Stimulated activated CD4-positive, alpha-beta T cell treated with anti-CD3 and anti-CD28 coated beads, TNF-alpha, amount 100 ng/mL, for 48 hours (primary cell): ENCODE results near the gene ATP8A2.

Source experiments
- DNase-seq, 3 donors: peaks; one replicate each; pipeline ENCODE4 v3.0.0-alpha.2; 2020; ENCODE audit warnings: low read depth in 3 of 3

The ATP8A2 gene

GRCh38 chr13:25965596-25965995 lies 593.8 kb downstream of the ATP8A2 start:
- DNase-seq, result no peak

- no peak for DNase-seq
Measured at GRCh38 chr13:25966086-25966485, 594.3 kb downstream of the ATP8A2 start.

- DNase-seq, result no peak
Measured at GRCh38 chr13:25967144-25967543, 595.4 kb downstream of the ATP8A2 start.

DNA sequence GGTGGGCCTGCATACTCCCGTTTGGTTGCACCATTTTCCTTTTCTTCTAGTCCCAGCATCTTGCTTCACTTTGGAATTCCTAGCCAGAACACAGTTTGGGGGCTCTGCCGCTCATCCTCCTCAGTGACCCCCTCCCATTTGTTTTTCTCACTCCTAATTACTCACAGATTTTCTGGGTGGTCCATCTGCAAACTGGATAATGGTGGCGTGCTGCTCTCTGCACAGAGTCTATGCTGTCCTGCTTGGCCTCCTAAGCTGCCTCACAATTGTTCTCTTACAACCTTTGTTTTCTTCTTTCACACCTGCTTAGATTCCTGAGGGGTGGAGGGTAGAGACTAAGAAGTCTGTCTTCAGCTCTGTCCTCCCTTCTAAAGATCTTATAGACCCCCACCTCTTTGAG lies 599.3 kb downstream of the ATP8A2 start:
- DNase-seq, result no peak

DNA sequence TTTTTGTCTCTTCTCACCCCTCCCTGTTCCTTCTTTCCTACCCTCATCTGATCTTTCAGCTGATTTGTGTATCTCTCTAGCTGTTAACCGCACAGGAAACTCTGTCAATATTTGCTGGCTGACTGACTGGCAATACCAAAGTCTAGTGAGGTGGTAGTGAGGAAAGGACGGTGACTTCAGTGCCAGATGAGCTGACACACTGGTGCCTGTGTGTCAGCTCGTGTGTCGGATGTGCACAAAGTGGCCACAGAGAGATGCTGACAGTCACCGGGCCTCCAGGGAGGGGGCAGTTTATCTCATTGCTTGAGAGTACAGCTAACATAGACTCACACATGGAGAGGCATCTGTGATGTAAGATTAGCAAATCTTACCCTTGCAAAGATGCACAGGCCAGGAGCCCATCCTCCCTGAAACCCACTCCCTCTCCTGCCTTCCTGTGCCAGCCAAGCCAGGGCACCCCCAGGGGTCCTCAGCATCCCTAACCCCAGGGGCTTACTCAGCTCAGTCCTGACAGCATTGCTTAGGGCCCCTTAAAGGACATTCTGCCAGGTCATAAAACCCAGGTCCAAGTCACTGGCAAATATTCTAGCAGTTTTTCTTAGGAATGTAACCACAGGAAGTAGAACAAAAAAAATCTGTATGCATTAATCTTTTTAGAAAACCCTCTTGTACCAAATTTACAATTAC lies 599.8 kb downstream of the ATP8A2 start:
- peak in 2 of 3 donors; percentile 5 to 10 for DNase-seq

GRCh38 chr13:25973085-25973484 lies 601.3 kb downstream of the ATP8A2 start:
- DNase-seq, result no peak

DNA sequence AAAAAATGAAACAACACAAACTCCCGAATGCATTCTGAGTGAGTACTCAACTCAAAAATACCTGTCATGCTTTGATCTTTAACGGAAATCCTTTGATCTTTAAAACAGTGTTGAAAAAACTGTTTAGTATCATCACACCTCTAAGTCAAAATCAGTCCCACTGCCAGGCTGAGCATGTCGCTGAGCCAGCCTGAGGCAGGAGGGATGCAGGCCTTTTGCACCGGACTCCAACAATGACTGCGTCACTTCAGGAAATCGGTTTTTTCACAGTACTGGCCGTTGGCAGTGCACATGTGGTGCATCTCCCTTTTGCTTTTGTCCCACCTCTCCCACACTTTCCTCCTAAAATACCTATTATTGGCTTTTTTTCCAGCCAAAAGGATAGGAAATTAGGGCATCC lies 601.8 kb downstream of the ATP8A2 start:
- DNase-seq, result no peak

DNA sequence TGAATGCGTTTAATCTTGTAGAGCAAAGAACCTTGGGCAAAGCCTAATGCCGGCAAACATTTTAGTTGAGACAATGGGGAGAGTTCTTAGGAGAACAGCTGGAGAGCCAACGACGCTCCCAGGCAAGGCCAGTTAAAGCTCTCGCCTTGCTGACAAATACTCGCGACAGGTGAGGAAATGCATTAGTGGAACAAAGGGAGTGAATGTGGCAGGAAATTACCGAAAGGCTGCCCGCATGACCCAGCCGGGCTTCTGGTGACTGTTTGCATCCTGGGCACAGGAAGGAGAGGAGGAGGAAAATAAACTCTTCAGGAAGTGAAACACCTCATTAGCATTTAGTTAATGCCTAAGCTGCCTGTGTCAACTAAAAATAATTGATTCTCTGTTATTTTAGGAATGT lies 605.4 kb downstream of the ATP8A2 start:
- no peak for DNase-seq

DNA sequence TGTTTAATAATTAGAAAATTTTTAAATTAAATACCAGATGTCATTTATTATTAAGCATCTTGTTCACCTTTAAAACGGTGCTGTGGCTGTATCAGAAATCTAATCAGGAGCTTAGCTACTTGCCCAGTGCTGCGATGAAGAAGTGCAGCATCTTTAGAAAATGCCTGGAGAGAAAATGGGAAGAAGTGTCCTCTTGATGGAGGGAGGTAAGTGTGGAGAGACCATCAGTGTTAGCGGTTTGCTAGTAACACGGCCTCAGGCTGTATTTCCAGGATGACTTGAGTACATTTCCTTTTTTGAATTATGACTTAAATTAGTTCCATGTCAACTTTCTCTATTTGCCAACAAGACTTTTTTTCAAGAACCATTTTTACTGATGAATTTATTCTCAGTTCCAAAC lies 605.9 kb downstream of the ATP8A2 start:
- DNase-seq, result no peak

- DNase-seq, result no peak
Measured at GRCh38 chr13:25978961-25979360, 607.2 kb downstream of the ATP8A2 start.

DNA sequence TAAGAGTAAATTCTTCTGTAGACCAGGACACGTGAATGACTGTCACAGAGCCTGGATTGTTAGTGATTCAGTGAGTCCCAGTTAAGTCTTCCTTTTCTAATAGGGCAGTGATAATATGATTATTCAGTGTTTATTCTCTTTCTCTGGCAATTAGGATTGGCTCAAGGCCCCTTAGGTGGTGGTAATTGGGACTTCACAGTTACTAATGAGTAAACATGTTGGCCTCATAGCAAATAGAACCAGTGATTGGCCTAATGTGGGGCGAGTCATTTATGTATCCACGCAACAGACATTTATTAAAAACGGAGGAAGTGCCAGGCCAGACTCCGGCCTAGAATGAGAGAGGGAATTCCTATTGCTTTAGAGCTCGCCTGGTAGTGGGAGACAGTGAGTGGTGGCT lies 607.6 kb downstream of the ATP8A2 start:
- no peak for DNase-seq

DNA sequence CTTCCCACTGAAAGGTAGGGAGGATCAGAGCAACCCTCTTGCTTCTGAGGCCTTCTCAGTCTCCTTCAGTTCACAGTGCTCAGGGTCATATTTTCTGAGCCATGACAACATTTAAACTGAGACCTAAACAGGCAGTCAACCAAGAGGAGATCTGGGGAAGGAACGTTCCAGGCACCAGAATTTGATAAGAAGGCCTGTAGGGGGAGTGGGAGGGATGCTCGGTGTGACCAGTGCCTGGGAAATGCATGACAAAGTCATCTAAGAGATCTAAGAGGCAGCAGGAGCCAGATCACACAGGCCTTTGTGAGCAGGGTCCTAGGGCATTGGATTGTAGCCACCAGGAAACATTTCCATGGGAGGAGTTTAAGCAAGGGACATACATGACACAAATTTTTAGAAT lies 608.5 kb downstream of the ATP8A2 start:
- no peak for DNase-seq

DNA sequence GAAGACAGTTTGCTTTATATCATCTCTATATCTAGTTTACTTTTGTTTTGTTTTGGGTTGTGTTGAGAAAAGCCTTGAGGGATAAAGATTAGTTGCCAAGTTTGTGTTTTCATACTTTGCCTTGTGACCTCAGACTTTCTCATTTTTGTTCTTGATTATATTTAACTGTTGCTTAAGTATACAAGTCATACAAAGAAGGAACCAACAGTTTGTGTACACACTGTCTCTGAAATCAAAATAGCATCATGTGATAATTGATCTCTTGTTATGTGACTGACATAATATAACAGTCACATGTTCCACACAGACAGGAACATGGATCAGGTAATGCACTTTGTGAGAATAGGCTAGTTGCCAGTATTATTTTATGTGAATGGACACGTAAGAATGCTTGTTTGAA lies 609.3 kb downstream of the ATP8A2 start:
- no peak for DNase-seq

DNA sequence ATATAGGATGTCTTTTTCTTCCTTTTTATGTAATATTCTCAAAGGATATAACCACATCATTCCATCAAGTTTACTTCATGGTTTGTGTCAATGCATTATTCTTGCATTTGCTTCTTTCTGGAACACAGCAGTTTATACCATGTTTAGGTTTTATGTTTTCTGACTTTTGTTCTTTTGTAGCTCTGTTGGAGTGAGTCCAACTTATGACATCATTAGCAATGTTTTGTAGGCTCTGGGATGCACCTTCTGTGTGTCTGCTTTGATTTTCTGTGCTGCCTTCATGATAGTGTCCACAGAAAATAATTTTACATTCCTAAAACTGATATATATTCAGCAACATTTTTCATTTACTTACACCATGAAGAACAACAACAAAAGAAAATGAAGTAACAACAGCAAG lies 611.1 kb downstream of the ATP8A2 start:
- no peak for DNase-seq

DNA sequence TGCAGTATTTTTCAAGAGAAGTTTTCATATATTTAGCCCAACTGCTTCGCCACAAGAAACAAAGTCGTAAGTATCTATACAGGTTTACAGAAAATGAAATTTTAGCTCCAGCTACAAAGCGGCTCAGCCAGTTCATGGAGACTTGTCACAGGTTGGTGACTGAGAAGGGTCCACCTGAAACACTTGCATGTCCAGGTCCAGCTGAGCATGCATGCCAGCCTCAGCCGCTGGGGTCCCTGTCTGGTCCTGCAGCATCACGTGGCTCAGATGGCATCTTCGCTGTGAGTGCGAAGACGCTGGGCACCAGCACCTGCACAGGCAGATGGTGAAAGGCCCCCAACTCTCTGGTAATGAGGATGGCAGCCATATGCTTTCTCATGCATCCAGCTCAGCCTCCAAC lies 616.2 kb downstream of the ATP8A2 start:
- no peak for DNase-seq

DNA sequence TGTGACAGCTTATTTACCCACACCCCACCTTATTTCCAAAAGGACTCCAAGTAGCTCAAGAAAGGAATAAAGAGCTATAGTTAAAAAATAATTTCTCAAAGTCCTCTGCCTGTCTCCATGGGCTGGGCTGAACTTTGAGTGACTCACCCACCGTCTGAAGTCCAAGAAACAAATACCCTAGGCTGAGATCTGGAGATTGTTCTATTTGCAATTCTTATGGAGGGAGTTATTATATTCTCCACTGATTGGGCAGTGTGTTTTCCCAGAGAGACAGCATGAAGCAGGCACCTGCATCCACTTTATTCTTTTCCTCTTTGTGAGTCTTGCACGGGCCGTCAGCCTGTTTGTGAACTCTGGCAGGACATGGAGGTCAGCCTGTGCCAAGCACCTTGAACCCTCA lies 616.9 kb downstream of the ATP8A2 start:
- no peak for DNase-seq

DNA sequence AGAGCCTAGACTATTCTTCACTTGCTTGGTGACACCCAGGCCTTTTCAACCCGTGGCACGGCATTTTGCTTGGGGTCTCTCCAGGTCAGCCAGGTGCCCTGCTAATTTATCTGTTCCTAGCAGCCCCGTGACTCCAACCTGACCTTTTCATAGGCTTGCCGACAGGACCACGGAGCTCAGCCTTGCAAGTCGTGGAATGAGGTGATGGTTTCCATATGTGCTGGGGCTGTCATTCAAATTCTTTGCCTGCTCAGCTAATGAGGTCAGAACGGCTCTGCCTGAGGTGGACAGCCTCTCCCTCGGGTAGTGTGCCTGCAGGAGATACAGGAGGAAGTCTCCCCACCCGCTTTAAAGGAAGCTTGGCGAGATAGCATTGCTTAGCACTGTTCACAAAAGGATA lies 619.0 kb downstream of the ATP8A2 start:
- DNase-seq, result no peak

DNA sequence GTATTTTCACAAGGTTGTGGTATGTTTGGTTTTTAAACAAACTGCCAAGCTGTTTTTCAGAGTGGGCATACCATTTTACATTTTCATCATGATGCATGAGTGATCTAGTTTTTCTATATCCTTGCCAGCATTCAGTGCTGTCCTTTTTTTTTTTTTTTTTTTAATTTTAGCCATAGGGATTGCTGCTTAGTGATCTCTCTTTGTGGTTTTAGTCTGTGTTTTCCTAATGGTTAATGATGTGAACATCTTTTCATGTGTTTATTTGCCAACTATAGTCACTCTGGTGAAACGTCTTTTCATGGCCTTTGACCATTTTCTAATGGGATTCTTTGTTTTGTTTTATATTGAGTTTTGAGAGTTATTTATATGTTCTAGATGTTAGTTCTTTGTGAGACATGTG lies 620.3 kb downstream of the ATP8A2 start:
- DNase-seq, result no peak

GRCh38 chr13:26007261-26008125 lies 635.7 kb downstream of the ATP8A2 start:
- no peak for DNase-seq

DNA sequence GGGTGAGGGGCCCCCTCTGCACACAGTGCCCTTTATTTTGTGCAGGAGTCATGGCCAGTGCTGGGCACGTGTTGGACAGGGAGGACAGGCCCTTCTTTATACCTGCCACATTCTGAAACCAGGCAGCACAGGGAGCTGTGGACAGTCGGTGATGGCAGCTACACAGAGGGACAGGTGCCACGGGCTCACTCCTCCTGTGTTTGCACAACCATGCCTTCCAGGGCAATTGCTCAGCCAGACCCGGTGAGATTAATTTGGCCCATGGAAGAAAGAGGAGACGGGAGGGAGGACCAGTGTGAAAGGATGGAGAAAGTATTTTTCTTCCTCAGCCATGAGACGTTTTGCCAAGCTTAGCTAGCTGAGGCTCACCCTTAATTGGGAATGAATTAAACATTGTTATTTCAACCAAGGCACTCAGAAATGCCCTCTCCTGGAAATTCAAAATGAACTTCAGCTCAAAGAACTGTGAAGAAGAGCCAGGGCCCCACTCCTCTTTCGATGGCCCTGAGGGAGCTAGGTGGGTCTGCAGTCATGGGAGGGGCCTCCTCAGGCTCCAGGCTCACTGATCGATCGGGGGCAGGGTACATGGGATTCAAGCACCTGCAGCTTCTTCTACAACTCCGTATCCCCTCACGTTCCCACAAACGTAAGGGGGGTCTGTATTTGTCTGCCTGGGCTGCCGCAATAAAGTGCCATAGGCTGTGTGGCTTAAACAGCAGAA lies 638.9 kb downstream of the ATP8A2 start:
- DNase-seq, result no peak

GRCh38 chr13:26011208-26011573 lies 639.4 kb downstream of the ATP8A2 start:
- no peak for DNase-seq

GRCh38 chr13:26011996-26012821 lies 640.4 kb downstream of the ATP8A2 start:
- DNase-seq, result peak; percentile 5 to 36 (median 9)
